Posterior vena cava (tissue), 2 donors: ENCODE measurements around the gene MACO1. TPM values are rescaled to one million over a fixed set of nuclear protein-coding genes. Genes with fewer than 3 reads are reported as not detected.
"Not testable (repeated sequence)": the region's sequence is repeated elsewhere in the genome, so short reads cannot be mapped to it uniquely, and the experiment has no call there.

ENCODE experiments used
- DNase-seq: peaks from one replicate; pipeline ENCODE4 v3.0.0-alpha.2; 2020; ENCODE audit warnings: low spot score
- intact Hi-C, 2 donors: fragments of 100-400 bp; cut with DNase I; formaldehyde crosslinking; loops; one replicate each; pipeline versions ENCODE4 v1.14.1 to v1.14.2; 2022 to 2023
- total RNA-seq, 2 donors: library from RNA; stranded (reverse); fragmentation: NEBNext Ultra II Directional; extraction: Animal tissue kit (Norgen Biotek cat#: 25700); gene quantifications; one replicate each; pipeline ENCODE4 v1.2.1, GENCODE V29; 2021
- donor health status: DM: yes; HTN: yes; CAD: no.
- donor health status: DM: yes; HTN: yes; CAD: no.

The MACO1 gene
- total RNA-seq, 2 donors from 2014 or later: 14.8 to 16.1 TPM

DNA sequence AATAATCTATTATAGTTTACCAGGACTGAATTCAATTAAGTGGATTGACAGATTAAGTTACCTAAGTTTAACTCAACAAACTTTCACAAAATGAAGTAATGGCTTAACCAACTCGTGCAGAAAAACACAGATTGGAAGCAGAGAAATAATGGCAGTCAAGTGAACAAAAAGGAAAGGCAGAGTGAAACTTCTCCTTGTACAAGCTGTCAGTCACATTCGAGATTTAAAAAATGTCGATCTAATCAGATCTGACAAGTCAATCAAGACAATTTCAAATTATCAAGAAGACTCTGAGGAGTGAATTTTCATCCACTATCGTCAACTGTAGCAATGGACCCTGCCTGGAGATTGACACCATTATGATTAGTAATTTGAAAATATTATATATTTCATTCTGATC, 13.4 kb upstream of the MACO1 start:
- intact Hi-C loops, DNase-seq: not testable (repeated sequence)

DNA sequence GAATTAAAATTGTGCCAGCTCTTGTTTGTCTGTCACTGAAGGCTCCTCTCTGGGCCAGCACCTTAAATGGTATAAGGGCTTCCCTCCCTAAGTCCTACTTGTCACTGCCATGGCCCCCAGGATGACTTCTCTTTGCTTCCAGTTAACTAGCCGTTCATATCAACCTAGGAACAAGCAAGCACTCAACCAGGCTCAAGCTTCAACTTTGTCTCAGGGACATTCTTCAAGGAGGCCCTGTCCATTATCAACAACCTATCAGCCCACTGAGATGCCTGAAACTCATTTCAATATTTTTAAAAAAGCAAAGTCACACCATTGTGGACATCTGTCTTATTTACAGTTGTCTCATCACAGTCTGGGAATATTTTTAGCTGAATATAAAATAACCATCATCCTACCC, 11.4 kb upstream of the MACO1 start:
- DNase-seq, intact Hi-C loops: not testable (repeated sequence)

DNA sequence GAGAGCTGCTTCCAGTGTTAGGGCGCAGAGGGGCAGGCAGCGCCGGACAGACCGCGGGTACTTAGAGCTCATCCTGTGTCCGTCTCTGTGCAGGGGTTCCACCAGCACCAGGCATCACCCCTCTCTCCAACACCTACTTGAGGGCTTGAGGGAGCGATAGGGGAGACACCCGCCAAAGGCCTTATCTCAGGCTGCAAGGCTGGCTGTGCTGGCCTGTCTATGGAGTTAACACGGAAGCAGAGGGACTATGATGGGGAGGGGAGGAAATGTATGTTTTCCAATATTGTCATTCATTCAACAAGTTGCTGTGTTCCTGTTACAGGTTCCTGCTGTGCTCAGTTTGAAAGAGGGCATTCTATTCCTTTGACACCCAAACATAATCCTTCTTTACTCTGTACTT, 10.0 kb upstream of the MACO1 start, which contains the start of gene RHCE:
RHCE (minus strand) TSS at position 111 of the 400 bp plus-strand sequence; CDS start at position 72, 39 bp downstream.
- intact Hi-C loops, DNase-seq: not testable (repeated sequence)

- DNase-seq, intact Hi-C loops: not testable (repeated sequence)
Measured at GRCh38 chr1:25423206-25423605, 7.5 kb upstream of the MACO1 start.

- DNase-seq: no peak
- intact Hi-C loops: no loop called here
Measured at GRCh38 chr1:25425098-25426085, 5.3 kb upstream of the MACO1 start.

DNA sequence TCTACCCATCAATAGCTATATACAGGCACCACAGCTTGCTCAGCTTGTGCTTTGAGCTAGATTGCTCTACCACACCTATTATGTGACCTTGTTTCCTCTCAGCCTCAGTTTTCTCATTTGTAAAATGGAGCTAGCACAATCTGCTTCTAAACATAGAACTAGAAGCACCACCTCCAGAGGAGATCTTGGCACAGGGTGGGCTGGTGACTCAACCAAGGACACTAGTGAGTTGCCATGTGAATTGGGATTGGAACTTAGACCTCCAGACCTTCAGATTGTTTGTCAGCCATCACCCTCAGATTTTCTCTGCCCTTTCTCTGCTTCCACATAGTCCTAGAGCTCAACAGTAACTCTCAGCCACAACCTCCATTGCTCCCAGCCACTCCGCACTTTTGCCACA, 3.0 kb upstream of the MACO1 start:
- DNase-seq: no peak

GRCh38 chr1:25428475-25429166, 2.1 kb upstream of the MACO1 start:
- intact Hi-C loops: no loop called here
- DNase-seq: no peak

More for the DNA sequence above, 3.0 kb upstream of the MACO1 start:
- intact Hi-C loops: no loop called here

- no peak for DNase-seq
- intact Hi-C loops: no loop called here
Measured at GRCh38 chr1:25430967-25431881, 527 bp downstream of the MACO1 start.

- DNase-seq: no peak
- intact Hi-C loops: no loop called here
Measured at GRCh38 chr1:25431955-25432719, 1.4 kb downstream of the MACO1 start.

DNA sequence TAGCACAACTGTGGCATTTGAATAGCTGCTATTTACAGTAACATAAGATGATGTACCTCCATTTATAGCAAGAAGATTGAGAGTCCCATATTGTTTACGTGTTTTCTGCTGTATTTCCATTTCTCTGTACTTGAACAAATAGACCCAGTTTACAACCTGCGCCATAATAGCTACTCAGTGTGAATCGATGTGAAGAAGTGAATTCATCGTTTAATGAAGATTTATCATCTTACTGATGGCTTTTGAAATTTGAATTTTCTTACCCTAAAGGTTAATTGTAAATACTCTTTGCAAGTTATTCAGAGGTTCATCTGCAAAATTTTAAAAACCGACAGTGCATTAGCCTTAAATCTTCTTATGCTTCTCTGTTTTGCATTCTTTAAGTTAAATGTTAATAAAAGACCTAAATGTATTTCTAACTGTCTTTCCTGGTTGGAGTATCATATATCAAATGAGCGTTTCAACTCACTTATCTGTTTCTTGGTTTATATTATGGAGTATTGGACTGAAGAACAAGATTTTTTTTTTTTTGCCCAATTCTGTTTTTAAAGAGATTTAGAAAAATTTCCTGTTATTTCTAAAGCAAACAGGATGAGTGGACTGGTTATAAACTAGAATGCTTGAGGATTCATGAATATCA, 2.2 kb downstream of the MACO1 start:
- no peak for DNase-seq
- intact Hi-C loops: no loop called here

DNA sequence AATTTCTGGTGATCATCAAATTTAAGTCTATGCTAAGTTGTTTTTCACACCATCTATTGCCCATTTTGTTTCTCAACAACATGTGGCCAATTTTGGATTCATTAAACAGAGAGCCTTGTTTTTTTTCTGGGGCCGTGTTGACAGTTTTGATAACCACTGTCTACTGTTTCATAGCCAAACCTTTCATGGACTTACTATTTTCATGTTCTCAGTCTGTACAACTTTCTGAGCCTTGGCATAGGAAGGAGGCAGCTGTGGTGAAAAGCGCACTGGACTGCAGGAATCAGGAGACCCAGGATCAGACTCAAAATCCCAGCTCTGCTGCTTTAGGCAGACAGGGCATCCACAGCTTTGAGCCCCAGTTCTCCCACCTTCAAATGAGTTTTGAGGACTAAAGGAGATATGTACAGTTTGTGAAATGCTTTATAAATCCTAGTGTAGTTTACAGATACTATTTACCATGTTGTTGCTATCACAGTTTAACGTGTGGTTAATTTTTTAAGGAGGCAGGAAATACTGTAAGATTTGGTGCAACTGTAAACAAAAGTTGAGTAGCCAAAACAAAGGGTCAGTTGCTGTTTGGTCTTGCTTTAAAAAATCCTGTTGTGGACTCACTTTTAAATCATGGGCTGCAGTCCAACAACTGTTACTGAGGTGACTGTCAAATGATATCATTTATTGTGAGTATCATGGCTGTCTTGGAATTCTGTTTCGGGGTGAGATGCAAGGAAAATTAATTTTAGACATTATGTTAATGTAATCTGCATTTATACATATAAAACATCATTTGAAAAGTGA, 2.9 kb downstream of the MACO1 start:
- DNase-seq: no peak
- intact Hi-C loops: no loop called here

DNA sequence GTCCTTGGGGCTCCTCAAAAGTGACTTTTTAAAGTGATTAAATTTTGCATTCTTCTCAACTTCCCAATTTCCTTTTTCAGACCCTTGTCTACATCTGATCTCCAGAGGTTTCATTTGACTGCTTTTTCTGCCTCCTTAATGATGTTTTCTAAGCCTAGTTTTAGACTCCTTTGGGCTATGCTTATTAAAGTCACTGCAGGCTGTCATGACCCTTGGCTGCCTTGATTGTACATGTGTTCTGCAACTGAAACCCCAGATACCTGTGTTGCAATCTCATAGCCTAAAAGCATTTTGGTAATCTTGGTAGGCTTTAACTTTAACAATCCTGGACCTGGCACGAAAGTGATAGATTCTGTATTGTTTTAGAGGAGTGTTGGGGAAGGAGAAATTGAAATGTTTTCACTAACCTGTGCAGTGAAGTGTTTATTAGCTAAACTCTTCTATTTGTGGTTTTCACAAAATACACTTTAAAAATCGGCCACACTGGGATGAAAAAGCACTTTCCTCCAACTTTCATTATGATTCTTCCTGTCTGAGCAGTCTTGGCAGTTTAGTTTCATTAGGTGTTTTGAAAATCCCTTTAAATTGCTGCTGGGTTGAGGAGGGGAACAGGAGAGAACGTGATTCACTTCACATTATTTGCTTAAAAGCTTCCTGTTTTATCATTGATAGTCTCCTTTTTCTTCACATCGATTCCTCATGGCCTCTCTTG, 4.9 kb downstream of the MACO1 start:
- DNase-seq: no peak
- intact Hi-C loops: no loop called here

- intact Hi-C loops: no loop called here
- no peak for DNase-seq
Measured at GRCh38 chr1:25437672-25438071, 7.0 kb downstream of the MACO1 start.

- intact Hi-C loops: no loop called here
- DNase-seq: no peak
Measured at GRCh38 chr1:25439287-25439686, 8.6 kb downstream of the MACO1 start.

- DNase-seq: no peak
- intact Hi-C loops: no loop called here
Measured at GRCh38 chr1:25442178-25442577, 11.5 kb downstream of the MACO1 start.

GRCh38 chr1:25443030-25443699, 12.5 kb downstream of the MACO1 start:
- intact Hi-C loops: no loop called here
- DNase-seq: no peak
